ENCODE results near the gene FAM174B. TPM values are rescaled to one million over a fixed set of nuclear protein-coding genes. Genes with fewer than 3 reads are reported as not detected.

Gene FAM174B
- total and polyA plus RNA-seq, 4 donors: 2.5 to 4.5 (median 3.8) TPM

GRCh38 chr15:92620991-92621390 lies 34.6 kb downstream of the FAM174B start:
- Histone ChIP-seq H3K27ac (ENCODE audit: low read depth in 1 of 2, low read length in 2 of 2) (no peak overlapping the region), H3K27me3 (ENCODE audit: control insufficient read depth in 4 of 4, insufficient read depth in 4 of 4, low read length in 3 of 4) (no peaks in the 10 kb centered on the region), H3K9ac (ENCODE audit: low read depth in 1 of 2, low read length in 2 of 2) (no peak overlapping the region), H3K4me3 (ENCODE audit: low read depth in 1 of 3, low read length in 3 of 3) (no peak overlapping the region), H3K36me3 (ENCODE audit: control insufficient read depth in 4 of 4, insufficient read depth in 3 of 4, low read depth in 1 of 4, low read length in 3 of 4) (no peaks in the 10 kb centered on the region), H3K4me1 (ENCODE audit: control insufficient read depth in 4 of 4, insufficient read depth in 4 of 4, low read length in 3 of 4) (peaks cover 7 to 23% (median 15%) of the 10 kb centered on the region in 4 donors), H3K9me3 (ENCODE audit: control insufficient read depth in 4 of 4, low read length in 3 of 4) (no peaks in the 10 kb centered on the region)
- 95% methylated on average over 5 of the region's 5 CpGs for WGBS
- TF ChIP-seq RXRA (IDR thresholded peaks at IDR 0.05) (no peak), EGR1 (IDR thresholded peaks at IDR 0.05; ENCODE audit: low read depth in 2 of 2) (no peak), HNF4G (IDR thresholded peaks at IDR 0.05) (no peak), NR2F2 (IDR thresholded peaks at IDR 0.05) (no peak), FOXA1 (IDR thresholded peaks at IDR 0.05) (no peak), GABPA (IDR thresholded peaks at IDR 0.05 in 1 of 2, conservative IDR thresholded peaks at IDR 0.05 in 1 of 2) (no peak), JUND (IDR thresholded peaks at IDR 0.05) (no peak), HNF4A (conservative IDR thresholded peaks at IDR 0.05) (no peak), RAD21 (IDR thresholded peaks at IDR 0.05) (no peak), FOXA2 (IDR thresholded peaks at IDR 0.05) (no peak), TAF1 (conservative IDR thresholded peaks at IDR 0.05) (no peak), MAX (IDR thresholded peaks at IDR 0.05) (no peak), SP1 (IDR thresholded peaks at IDR 0.05) (no peak), REST (IDR thresholded peaks at IDR 0.05) (no peak)
- TF ChIP-seq, protein P1, sequence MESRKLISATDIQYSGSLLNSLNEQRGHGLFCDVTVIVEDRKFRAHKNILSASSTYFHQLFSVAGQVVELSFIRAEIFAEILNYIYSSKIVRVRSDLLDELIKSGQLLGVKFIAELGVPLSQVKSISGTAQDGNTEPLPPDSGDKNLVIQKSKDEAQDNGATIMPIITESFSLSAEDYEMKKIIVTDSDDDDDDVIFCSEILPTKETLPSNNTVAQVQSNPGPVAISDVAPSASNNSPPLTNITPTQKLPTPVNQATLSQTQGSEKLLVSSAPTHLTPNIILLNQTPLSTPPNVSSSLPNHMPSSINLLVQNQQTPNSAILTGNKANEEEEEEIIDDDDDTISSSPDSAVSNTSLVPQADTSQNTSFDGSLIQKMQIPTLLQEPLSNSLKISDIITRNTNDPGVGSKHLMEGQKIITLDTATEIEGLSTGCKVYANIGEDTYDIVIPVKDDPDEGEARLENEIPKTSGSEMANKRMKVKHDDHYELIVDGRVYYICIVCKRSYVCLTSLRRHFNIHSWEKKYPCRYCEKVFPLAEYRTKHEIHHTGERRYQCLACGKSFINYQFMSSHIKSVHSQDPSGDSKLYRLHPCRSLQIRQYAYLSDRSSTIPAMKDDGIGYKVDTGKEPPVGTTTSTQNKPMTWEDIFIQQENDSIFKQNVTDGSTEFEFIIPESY (IDR thresholded peaks at IDR 0.05): no peak
- TF ChIP-seq, protein P2, sequence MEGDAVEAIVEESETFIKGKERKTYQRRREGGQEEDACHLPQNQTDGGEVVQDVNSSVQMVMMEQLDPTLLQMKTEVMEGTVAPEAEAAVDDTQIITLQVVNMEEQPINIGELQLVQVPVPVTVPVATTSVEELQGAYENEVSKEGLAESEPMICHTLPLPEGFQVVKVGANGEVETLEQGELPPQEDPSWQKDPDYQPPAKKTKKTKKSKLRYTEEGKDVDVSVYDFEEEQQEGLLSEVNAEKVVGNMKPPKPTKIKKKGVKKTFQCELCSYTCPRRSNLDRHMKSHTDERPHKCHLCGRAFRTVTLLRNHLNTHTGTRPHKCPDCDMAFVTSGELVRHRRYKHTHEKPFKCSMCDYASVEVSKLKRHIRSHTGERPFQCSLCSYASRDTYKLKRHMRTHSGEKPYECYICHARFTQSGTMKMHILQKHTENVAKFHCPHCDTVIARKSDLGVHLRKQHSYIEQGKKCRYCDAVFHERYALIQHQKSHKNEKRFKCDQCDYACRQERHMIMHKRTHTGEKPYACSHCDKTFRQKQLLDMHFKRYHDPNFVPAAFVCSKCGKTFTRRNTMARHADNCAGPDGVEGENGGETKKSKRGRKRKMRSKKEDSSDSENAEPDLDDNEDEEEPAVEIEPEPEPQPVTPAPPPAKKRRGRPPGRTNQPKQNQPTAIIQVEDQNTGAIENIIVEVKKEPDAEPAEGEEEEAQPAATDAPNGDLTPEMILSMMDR (IDR thresholded peaks at IDR 0.05; ENCODE audit: low read depth, low read length, missing input control): no peak
- no peak for DNase-seq (ENCODE audit: low spot score)

Data from liver (tissue), 9 donors.